GM12801 (cell line): ENCODE results near the gene AASDHPPT.

Experiments
- CTCF ChIP-seq: IDR thresholded peaks from one replicate; pipeline ENCODE4 v1.5.1; 2011; ENCODE audit warnings: control low read depth; ENCODE audit not compliant: insufficient read length; ENCODE audit errors: extremely low read depth

Gene AASDHPPT

DNA sequence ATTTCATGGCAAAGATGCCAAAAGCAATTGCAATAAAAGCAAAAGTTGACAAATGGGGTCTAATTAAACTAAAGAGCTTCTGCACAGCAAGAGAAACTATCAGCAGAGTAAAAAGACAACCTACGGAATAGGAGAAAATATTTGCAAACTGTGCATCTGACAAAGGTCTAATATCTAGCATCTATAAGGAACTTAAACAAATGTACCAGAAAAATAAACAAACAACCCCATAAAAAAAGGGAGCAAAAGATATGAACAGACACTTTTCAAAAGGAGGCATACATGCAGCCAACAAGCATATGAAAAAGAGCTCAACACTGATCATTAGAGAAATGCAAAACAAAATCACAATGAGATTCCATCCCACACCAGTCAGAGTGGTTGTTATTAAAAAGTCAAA lies 60.3 kb downstream of the AASDHPPT start:
- TF ChIP-seq CTCF, result no peak
